SU-DHL-6 (cell line): Measurements from ENCODE around the gene ZFHX3.

Experiments
- H2AFZ ChIP-seq: fragments of 200-600 bp; sonication (generic); 2 replicates; pipeline ENCODE4 v1.6.1; 2014; ENCODE audit warnings: low read depth, mild to moderate bottlenecking, moderate library complexity, mixed read lengths, antibody characterized with exemption, low read length; ENCODE audit not compliant: severe bottlenecking
- H3F3A ChIP-seq: fragments of 200-600 bp; shearing (Covaris generic); 2 replicates; pipeline ENCODE4 v1.6.0; 2016; ENCODE audit warnings: antibody characterized with exemption, mild to moderate bottlenecking; ENCODE audit not compliant: insufficient read depth
- H3K27ac ChIP-seq: fragments of 200-600 bp; sonication (generic); 2 replicates; pipeline ENCODE4 v1.5.1; 2016; ENCODE audit warnings: low read depth, mild to moderate bottlenecking, low read length, moderate library complexity, mixed read lengths
- H3K27me3 ChIP-seq: fragments of 200-600 bp; sonication (generic), shearing (Covaris generic); 2 replicates; pipeline ENCODE4 v1.6.0; 2014; ENCODE audit warnings: mild to moderate bottlenecking, low read length
- H3K36me3 ChIP-seq: fragments of 200-600 bp; sonication (generic); 2 replicates; pipeline ENCODE4 v1.6.1; 2014; ENCODE audit warnings: mild to moderate bottlenecking, low read length, mixed read lengths
- H3K4me2 ChIP-seq: fragments of 300-600, 200-600 bp; shearing (Covaris generic), sonication (generic); 2 replicates; pipeline ENCODE4 v1.6.0; 2014; ENCODE audit warnings: low read length, low read depth, mild to moderate bottlenecking; ENCODE audit not compliant: poor library complexity, severe bottlenecking
- H3K4me3 ChIP-seq: fragments of 200-600 bp; sonication (generic); 2 replicates; pipeline ENCODE4 v1.5.1; 2014; ENCODE audit warnings: antibody characterized with exemption, low read length, mild to moderate bottlenecking, mixed read lengths; ENCODE audit not compliant: insufficient read depth, poor library complexity, severe bottlenecking
- H3K79me2 ChIP-seq: fragments of 200-600 bp; sonication (generic); 2 replicates; pipeline ENCODE4 v1.6.1; 2014; ENCODE audit warnings: mild to moderate bottlenecking, low read length, moderate library complexity; ENCODE audit not compliant: insufficient read depth
- H3K9ac ChIP-seq: fragments of 200-600 bp; sonication (generic); 2 replicates; pipeline ENCODE4 v1.7.0; 2014; ENCODE audit warnings: mild to moderate bottlenecking, low read length
- H3K9me2 ChIP-seq: fragments of 200-600 bp; sonication (generic); replicated peaks from 2 replicates; pipeline ENCODE4 v1.6.1; 2014; ENCODE audit warnings: low read length; ENCODE audit not compliant: insufficient read depth
- H3K9me3 ChIP-seq: fragments of 200-600 bp; sonication (generic); 2 replicates; pipeline ENCODE4 v1.6.1; 2014; ENCODE audit warnings: low read length, mixed read lengths; ENCODE audit not compliant: insufficient read depth
- H4K20me1 ChIP-seq: fragments of 200-600 bp; sonication (generic); 2 replicates; pipeline ENCODE4 v1.6.1; 2014; ENCODE audit warnings: low read depth, mild to moderate bottlenecking, antibody characterized with exemption, low read length, moderate library complexity, mixed read lengths
- CTCF ChIP-seq: fragments of 200-600 bp; sonication (generic); IDR thresholded peaks from one replicate; pipeline ENCODE4 v1.5.1; 2017; ENCODE audit warnings: antibody characterized with exemption, mild to moderate bottlenecking, low read length, moderate library complexity; ENCODE audit not compliant: insufficient read depth, poor library complexity, severe bottlenecking
- EZH2phosphoT487 ChIP-seq: fragments of 200-600 bp; sonication (generic), shearing (Covaris generic); conservative IDR thresholded peaks from 2 replicates; pipeline ENCODE4 v1.6.1; 2018; ENCODE audit warnings: mild to moderate bottlenecking, antibody characterized with exemption, low read length, moderate library complexity, mixed read lengths

Gene ZFHX3

GRCh38 chr16:72895951-72896350, 152.0 kb downstream of the ZFHX3 start:
- H4K20me1 ChIP-seq, result no peaks in the 10 kb centered on the region
- no peaks in the 10 kb centered on the region for H3K9me3 ChIP-seq
- no peak overlapping the region for H3K9ac ChIP-seq
- no peak overlapping the region for H2AFZ ChIP-seq
- TF ChIP-seq CTCF, result no peak
- no peak for TF ChIP-seq EZH2phosphoT487
- H3K79me2 ChIP-seq, result no peaks in the 10 kb centered on the region
- H3K4me2 ChIP-seq, result no peak overlapping the region
- H3K27ac ChIP-seq, result no peak overlapping the region
- H3K9me2 ChIP-seq, result no peaks in the 10 kb centered on the region
- no peaks in the 10 kb centered on the region for H3K36me3 ChIP-seq
- no peaks in the 10 kb centered on the region for H3K27me3 ChIP-seq
- H3K4me3 ChIP-seq, result no peak overlapping the region
- H3F3A ChIP-seq, result no peaks in the 10 kb centered on the region

- Histone ChIP-seq H3K27ac (no peak overlapping the region), H4K20me1 (no peaks in the 10 kb centered on the region), H3K4me2 (no peak overlapping the region), H3K9me2 (no peaks in the 10 kb centered on the region), H3K9ac (no peak overlapping the region), H3F3A (no peaks in the 10 kb centered on the region), H3K36me3 (no peaks in the 10 kb centered on the region), H3K4me3 (no peak overlapping the region), H3K9me3 (no peaks in the 10 kb centered on the region), H2AFZ (no peak overlapping the region), H3K79me2 (no peaks in the 10 kb centered on the region), H3K27me3 (no peaks in the 10 kb centered on the region)
- TF ChIP-seq CTCF, result no peak
- TF ChIP-seq EZH2phosphoT487, result no peak
Observed at GRCh38 chr16:72894293-72895151, 153.4 kb downstream of the ZFHX3 start.

- H3K9me3 ChIP-seq, result no peaks in the 10 kb centered on the region
- H3K9me2 ChIP-seq, result no peaks in the 10 kb centered on the region
- no peak overlapping the region for H3K4me3 ChIP-seq
- H3K79me2 ChIP-seq, result no peaks in the 10 kb centered on the region
- no peak for TF ChIP-seq CTCF
- no peak for TF ChIP-seq EZH2phosphoT487
- H2AFZ ChIP-seq, result no peak overlapping the region
- no peaks in the 10 kb centered on the region for H3F3A ChIP-seq
- no peak overlapping the region for H3K9ac ChIP-seq
- H4K20me1 ChIP-seq, result no peaks in the 10 kb centered on the region
- no peak overlapping the region for H3K27ac ChIP-seq
- H3K27me3 ChIP-seq, result no peaks in the 10 kb centered on the region
- H3K4me2 ChIP-seq, result no peak overlapping the region
- no peaks in the 10 kb centered on the region for H3K36me3 ChIP-seq
Observed at GRCh38 chr16:72891291-72892227, 156.4 kb downstream of the ZFHX3 start.
